Neural progenitor cell (in vitro differentiated cells): ENCODE results near the gene JADE2.

Experiments
- EZH2 ChIP-seq: fragments of 200-600 bp; sonication (generic); IDR thresholded peaks from 2 replicates; pipeline ENCODE4 v1.6.1; 2017; ENCODE audit warnings: antibody characterized with exemption, mild to moderate bottlenecking, moderate library complexity
- EZH2phosphoT487 ChIP-seq: fragments of 200-600 bp; sonication (generic); IDR thresholded peaks from 2 replicates; pipeline ENCODE4 v1.6.1; 2017; ENCODE audit warnings: antibody characterized with exemption
- TF ChIP-seq, protein P1 (sequence below): fragments of 200-600 bp; sonication (generic); IDR thresholded peaks from 2 replicates; pipeline ENCODE4 v1.5.1; 2017; ENCODE audit warnings: antibody characterized with exemption, mild to moderate bottlenecking

DNA sequence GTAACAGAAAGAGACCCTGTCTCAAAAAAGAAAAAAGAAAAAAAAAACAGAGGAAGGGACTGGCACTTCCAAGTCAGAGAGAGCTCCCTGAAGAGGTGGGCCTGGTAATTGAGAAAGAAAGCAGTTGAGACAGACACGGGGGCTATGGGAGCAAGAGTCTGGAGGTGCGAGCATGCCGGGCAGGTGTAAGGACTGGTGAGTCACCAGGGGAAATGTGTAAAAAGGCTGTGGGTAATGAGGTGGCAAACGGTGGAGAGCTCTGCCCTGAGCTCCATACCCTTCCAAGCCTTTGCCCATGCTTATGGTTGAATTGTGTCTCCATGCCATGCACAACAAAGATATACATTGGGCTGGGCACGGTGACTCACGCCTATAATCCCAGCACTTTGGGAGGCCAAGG is 18.0 kb upstream of the JADE2 start:
- TF ChIP-seq, protein P1, sequence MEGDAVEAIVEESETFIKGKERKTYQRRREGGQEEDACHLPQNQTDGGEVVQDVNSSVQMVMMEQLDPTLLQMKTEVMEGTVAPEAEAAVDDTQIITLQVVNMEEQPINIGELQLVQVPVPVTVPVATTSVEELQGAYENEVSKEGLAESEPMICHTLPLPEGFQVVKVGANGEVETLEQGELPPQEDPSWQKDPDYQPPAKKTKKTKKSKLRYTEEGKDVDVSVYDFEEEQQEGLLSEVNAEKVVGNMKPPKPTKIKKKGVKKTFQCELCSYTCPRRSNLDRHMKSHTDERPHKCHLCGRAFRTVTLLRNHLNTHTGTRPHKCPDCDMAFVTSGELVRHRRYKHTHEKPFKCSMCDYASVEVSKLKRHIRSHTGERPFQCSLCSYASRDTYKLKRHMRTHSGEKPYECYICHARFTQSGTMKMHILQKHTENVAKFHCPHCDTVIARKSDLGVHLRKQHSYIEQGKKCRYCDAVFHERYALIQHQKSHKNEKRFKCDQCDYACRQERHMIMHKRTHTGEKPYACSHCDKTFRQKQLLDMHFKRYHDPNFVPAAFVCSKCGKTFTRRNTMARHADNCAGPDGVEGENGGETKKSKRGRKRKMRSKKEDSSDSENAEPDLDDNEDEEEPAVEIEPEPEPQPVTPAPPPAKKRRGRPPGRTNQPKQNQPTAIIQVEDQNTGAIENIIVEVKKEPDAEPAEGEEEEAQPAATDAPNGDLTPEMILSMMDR, result no peak
- TF ChIP-seq EZH2, result no peak
- no peak for TF ChIP-seq EZH2phosphoT487
